Measurements from ENCODE around the gene MAP1LC3B.
"Not testable (repeated sequence)": the region's sequence is repeated elsewhere in the genome, so short reads cannot be mapped to it uniquely, and the experiment has no call there.

Gene MAP1LC3B

DNA sequence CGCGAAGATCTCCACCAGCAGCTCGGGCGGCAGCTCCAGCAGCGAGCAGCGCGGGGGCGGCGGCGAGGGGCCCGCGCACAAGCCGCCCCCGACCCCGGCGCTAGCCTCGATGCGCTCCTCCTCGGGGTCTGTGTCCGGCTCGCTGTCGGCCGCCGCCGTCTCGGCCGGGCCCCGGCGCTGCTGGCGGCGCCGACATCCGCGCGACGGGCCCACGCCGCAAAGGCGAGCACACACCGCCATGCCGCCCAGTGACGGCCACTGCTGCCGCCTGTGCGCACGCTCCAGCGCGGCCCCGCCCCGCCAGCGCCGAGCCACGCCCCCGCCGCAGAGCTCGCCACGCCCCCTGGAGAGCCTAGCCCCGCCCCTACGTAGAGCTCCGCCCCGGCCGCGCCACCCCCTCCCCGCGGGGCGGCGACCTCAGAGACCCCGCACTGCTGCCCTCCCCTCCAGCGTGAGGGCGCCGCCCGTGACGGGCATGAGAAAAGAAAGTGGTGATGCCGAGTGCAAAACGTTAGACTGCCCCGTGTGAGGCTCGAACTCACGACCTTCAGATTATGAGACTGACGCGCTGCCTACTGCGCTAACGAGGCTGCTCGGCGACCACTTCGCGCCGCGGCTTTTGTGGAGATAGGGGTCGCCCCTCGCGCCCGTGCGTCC, 8.5 kb upstream of the MAP1LC3B start, which contains the start of gene FBXO31:
TSS of gene FBXO31 (minus strand) at position 272 of the 657 bp plus-strand sequence. CDS start at position 240, 32 bp downstream.
- DNase-seq, result peak; percentile 93

DNA sequence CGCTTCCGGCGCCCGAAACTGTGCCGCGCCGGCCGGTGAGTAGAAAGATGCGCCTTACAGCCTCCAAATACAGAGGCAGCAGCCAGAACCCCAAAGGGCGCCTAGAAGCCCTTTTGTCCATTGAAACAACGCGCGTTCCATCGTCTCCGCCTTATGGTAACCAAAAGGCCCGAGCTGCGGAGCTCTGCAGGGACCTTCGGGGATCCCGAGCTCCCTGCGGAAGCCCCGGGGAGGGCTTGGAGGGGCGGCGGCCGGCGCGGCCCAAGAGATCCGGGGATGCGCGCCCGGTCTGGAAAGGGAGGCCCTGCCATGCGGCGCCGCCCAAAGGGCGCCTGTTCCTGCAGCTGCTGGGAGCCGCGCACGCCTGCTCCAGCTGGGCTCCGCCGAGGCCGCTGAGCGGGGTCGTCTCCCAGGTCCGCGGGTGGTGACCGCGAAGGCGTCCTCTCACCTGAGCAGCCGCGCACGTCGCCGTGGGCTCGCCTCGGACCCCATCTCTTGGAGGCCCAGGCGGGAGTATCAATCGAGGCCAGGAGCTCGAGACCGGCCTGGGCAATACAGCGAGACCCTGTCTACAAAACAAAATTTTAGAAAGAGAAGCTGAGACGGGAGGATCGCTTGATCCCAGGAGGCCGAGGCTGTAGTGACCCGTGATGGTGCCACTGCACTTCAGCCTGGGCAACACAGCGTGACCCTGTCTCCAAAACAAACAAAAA, 7.8 kb upstream of the MAP1LC3B start:
- peak; percentile 81 for DNase-seq

DNA sequence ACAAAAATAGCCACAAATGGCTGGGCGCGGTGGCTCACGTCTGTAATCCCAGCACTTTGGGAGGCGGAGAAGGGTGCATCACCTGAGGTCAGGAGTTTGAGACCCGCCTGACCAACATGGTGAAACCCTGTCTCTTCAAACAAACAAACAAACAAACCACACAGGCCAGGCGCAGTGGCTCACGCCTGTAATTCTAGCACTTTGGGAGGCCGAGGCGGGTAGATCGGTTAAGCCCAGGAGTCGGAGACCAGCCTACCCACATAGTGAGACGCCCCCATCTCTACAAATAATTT, 7.3 kb upstream of the MAP1LC3B start:
- DNase-seq, result not testable (repeated sequence)

DNA sequence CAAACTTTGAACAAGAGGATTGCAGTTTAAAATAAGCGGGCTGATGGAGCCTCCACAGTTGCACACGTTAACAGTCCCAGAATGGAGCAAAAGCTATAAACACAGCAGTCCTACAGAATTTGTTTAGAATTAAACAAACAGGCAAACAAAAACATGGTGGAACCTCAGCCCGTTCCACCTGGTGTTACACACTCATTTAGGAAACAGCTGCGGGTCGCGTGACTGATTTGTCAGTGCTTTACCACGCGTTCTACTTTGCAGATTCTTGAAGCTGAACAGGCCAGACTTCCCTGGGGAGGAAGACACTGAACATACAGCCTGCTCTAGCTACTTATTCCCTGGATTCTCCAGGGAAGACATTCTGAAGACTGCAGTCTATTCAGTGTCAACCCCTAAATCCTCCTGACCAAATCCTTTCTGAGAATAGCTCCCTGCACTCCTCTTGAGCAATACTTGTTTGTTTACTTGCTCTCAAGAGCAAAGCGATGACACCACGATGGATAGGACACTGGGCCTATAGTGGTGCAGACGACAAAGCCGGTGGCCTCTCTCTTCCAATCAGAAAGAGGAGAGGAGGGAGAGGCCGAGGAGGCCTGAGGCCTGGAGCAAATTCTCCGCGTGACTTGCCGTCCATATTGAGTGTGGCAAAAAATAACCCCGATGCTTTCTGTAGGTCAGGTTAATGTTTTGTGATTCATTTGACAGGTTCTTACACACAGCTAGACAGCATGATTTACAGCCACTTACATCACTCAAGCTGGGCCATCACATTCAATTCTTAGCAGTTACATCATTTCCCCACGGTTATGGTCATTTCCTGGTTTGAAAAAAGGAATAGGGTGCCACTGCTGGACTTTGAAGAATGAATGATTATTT, 4.0 kb upstream of the MAP1LC3B start:
- DNase-seq, result peak; percentile 96

DNA sequence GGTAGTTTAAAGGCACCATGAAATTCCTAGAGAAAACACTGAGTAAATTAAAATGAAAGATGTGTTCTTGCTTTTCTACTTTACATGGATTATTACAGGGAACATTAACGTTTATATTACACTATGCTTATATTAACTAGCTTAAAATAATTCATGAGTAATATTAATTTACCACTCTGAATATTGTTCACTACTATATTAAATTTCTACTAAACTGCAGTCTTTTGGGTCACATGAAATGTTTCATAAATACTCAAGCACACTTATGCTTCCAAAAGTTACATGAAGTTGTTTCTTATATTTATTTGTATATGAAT, 3.4 kb upstream of the MAP1LC3B start:
- no peak for DNase-seq

DNA sequence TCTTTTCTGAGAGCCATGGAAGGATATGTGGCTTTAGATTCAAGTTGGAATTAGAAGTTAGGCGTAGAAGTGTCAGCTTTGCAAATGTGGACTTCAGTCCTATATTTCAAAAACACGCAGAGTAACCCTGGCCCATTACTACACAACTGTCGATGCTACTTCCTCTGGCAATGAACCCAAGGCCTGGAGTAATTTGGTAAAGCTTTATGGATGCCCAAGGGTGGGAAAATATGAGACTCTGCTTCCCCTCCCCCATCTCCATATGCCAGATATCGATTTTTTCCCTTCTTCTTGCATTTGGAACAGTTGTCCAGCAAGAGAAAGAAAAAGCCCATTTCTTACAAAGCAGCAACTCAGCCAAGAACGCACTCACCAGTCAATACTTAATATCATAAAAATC, 2.9 kb upstream of the MAP1LC3B start:
- DNase-seq, result peak; percentile 3

DNA sequence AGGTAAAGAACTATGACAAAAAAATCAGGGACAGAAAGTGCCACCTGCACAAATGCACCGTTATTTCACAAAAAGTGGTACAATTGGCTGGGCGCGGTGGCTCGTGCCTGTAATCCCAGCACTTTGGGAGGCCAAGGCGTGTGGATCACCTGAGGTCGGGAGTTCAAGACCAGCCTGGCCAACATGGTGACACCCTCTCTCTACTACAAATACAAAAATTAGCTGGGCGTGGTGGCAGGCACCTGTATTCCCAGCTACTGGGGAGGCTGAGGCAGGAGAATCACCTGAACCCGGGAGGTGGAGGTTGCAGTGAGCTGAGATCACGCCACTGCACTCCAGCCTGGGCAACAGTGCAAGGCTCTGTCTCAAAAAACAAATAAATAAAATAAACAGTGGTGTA, 2.2 kb upstream of the MAP1LC3B start:
- not testable (repeated sequence) for DNase-seq

DNA sequence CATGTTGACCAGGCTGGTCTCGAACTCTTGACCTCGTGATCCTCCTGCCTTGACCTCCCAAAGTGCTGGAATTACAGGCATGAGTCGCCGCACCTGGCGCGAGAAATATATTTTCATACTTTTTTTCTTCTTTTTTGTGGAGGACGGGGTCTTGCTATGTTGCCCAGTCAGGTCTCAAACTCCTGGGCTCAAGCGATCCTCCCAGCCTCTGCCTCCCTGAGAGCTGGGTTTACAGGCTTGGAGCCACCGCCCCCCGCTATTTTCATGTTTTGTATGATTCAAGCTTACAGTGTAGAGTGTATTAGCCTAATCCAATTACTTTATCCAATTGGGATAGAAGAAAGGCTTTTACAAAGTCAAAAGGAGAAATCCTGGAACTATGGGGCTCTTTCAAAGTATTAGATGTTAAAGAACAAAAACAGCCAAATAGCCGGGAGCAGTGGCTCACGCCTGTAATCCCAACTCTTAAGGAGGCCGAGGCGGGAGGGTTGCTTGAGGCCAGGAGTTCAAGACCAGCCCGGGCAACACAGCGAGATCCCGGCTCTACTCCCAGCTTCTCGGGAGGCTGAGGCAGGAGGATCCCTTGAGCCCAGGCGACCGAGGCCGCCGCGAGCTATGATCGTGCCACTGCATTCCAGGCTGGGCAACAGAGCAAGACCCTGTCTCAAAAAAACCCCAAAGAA, 1.4 kb upstream of the MAP1LC3B start:
- DNase-seq, result no peak

DNA sequence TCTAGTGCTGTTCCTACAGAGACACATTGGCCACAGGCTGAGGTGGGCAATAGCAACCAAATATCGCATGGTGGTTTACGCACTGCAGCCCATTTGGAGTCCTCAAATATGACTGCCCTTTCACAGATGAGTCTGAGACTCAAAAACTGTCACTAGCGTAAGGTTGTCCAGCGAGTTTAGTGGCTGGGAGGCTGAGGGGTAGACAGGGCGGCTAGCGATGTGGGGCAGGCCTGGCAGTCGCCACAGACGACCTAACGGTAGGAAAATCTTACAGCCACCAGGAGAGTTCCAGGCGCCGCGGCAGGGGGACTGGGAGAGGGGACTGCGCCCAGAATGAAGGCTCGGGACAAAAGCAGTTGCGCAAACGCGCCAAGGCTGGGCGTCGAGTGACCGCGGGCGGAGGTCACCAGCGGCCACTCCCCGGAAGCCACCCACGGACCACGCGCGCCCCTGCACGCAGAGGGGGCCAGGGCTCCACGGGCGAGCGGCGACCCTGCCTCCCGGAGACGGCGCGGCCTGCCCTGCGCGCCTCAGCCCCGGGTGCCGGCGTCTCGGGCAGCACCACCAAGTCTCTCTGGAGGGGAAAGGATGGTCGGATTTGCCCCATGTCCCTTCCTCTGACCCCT, 699 bp upstream of the MAP1LC3B start:
- DNase-seq, result peak; percentile 47

DNA sequence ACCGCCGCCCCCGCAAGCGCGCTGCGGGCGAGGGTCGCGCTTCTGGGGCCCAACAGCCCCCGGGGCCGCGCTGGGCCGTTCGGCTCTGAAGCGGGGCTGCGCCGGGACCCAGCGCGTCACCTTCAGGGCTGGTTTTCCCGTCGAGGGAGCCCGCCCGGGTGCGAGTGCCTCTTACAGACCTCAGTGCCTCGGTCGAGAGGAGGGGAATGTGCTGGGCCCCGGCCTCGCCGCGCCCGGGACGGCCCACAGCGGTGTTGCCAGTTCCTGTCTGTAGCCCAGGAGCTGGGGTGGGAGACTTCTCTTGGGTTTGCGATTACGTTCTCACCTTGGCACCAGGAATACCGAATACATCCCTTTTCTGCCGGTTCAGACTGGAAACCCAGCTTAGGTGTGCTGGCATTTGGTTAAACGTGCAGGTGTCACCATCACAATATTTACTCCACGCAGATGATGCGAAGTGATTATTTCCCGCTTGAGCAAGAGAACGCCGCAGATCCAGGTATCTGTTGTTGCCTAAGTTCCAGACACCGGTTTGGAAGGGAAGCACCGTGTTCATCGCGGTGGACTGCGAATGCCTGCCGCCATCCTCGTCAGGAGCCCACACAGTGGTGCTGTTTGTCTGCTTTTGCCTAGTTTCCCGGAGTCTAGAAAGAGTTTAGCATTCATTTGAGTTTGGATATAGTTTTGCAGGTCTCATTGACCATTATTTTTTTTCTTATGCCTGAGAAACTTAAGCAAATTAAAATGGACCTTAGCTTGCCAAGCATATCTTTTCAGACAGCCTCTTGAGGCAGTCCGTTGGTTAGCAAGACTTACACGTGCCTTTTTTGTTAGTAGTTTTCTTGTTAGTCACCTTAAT, 914 bp downstream of the MAP1LC3B start:
- peak; percentile 42 for DNase-seq

DNA sequence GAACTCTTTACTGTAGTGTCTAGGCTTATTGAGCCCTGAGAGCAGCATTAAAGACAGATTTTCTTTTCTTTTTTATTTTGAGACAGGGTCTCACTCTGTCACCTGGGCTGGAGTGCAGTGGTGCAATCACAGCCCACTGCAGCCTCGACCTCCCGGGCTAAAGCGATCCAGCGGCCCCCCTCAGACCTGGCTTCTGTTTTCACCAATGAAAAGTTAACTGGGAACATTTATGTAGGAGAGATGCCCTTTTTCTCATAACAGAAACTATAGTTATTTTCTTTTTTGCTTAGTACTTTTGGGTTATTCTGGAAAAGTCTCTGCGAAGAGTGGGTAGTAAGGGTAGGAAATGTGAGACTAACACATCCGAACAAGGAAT, 1.5 kb downstream of the MAP1LC3B start:
- DNase-seq, result no peak

DNA sequence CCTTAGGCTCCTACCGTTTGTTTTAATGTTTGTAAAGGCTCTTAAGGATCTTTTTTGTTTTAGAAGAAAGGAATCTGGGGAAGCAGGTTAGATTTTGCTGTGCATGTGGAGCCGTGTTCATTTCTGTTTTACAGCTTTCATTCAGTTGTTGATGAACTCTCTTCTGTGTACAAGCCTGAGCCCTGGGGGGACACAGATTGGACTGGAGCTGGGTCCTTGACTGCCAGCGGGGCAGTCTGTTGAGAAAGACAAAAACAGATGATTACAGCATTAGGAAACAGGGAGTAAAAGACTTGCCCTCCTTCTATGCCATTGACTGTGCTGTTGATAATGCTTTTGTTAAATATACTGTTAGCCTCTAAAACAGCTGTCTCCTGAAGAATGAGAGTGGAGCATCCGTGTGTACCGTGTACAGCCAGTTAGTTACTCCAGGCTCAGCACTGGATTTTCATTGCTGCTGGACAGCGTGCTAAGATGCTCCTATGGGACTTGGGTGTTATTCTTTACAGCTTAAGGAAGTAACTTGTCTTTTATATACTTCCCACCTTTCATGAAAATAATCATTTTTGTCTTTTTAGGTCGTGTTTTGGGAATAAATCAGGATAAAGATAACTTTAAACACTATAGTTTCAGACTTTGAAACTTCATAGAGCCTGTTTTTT, 3.2 kb downstream of the MAP1LC3B start:
- no peak for DNase-seq

DNA sequence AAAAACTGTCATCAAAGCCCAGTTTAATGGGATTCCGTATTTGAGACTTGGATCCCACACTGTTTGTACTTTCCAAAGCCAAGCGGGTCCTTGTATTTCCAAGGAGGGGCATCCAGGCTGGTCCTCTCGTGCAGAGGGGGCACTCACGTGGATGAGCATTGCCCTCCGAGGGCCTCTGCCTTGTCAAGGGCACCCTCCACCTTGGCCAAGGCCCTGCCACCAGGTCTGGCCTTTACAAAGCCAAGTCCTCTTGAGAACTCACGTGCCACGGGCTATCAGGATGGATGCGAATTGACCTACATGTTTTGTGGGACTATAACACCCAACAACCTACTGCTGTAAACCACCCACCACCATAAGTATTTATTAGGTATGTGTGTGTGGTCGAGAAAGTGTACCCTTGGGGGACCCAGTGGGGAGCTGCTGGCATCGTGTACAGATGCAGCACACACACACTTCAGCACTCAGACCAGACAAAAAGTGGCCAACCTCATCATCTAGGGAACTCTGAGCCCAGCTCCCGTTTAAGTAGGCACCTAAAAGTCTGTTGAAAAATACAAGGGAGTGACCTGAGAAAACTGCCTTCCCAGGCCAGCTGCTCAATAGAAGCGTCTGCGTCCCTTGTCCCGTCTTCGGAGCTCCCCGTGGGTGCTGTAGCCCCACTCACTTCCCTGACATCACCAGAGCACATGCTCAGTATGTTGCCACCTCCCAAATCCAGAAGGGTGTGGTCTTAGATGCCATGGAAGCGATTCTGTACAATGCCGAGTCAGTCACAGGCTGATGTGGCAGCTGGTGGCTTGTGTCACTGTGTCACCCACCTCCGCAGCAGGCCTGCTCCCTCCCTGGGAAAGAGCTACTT, 12.9 kb downstream of the MAP1LC3B start:
- DNase-seq, result no peak

DNA sequence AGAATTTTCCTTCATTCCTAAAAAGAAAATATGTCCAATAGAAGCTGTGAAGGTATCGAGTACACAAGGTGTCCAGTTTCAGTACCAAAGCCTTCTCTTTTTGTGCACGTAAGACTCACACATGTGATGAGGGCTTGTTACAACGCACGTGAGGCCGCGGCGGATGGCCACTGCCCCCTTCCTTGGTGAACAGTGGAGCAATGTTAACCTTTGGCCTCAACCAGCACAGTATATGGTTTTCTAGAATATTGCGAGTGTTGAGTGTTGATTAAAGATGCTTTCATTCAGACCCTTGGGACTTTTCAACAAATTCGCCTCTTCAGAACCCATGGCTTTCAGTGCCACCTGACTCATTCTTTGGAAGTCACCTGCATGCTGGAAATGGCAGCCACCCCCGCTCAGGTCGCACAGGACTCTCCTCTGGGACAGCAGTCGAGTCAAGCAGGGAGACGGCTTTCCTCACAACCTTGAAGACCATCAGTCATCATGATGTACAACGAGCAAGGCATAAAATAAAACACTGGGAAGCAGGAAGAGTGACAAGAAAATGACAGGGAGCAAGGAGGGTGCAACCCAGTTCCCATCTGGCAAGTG, 14.5 kb downstream of the MAP1LC3B start:
- no peak for DNase-seq

DNA sequence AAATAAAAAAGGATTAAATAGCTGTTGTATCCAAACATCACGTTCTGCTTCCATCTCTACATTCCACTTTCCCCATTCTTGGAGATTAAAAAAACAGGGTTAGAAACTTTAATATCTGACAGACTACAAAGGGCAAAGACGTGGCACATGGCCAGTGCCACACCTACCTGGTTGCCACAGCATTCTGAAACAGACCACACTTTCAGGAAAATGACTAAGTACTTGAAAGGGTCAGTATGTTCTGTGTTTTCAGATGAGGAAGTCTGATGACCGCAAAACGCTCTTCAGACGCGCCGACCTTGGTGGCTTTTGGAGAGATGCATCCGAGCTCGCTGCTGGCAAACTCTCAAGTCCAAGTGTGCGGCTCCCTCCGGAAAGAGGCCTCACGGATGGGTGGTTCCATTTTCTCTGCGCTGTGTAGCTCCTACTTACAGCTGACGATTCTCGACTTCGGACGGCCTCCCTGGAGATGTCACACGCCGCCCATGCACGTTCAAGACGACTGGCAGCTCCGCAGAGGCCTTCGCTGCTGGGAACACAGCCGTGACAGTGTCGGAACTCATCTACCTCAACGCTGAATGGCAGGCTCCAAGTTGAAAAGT, 15.5 kb downstream of the MAP1LC3B start:
- no peak for DNase-seq

DNA sequence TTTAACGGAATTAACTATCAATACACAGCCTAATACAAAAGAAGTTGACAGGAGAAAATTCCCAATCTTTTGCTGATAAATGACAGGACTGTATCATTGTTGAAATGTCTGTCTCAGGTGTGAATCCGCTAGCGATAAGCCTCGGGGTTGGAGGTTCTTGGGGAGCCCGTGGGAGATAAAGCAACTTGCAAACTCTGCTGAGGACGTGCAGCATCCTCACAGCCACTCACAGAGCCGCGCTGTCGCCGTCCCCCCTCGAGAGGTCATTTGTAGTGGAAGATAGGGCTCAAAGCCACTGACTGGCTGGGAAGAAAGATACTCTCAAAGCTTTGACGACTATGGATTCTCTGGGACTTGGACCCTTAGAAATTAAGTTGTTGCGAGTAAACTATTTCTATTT, 17.0 kb downstream of the MAP1LC3B start:
- no peak for DNase-seq

DNA sequence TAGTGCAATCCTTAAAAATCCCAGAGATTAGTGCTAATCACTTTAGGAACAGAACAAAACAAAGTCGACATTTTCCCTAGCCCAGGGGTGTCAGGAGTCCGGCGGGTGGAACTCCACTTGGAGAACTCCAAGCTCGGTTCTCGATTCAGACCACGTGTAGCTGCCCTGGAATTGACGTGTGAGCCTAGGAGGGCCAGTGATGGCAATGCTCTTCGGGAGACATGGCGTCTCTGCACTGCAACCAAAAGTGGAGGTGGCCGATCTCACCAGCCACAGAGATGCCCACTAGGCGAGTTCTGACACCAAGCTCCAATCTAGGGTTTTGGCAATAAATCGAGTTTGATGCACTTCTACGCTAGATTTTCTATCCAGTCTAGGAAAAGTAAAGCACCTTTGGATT, 17.6 kb downstream of the MAP1LC3B start:
- DNase-seq, result no peak

DNA sequence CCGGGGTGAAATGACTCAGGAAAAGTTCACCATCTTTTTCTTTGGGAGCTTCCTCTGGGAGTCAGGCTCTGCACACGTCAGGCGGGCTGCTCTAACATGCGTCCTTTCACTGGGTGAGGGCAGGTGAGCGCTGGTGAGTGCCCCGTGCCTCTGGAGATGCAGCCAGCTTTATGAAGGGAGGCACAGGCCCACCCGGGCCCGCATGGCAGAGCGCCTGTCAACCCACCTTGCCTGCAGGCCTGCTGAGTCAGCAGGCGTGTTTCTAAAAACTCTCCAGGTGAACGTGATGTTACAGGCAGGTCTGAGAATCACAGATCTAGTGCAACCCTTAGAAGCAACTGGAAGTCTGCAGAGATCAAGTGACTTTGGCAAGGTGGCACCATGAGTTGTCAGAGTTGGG, 18.4 kb downstream of the MAP1LC3B start:
- no peak for DNase-seq

DNA sequence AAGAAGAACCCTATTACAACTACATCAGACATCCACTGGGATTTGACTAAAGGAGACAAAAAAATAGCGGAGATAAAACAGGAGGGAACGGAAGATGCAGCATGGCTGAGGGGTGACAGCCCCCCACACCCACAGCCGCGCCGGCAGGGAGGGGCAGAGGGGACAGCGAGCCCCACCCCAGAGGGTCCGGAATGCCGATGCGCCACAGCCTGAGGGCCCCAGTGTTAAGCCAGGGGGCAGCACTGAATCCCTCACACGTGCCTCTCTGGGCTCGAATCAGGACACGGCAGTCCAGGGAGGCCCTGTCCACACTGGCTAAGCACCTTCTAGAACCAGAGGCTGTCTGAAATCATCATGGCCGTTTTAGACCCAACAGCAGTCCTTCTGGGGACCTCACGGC, 18.8 kb downstream of the MAP1LC3B start:
- DNase-seq, result no peak

All from NCI-H69 (cell line).